Retina (tissue), 1 donor: ENCODE results near the gene RFX2.

Experiments
- DNase-seq: peaks from one replicate; pipeline ENCODE4 v3.0.0-alpha.2; 2016

The RFX2 gene

GRCh38 chr19:6058518-6059201 lies 51.6 kb downstream of the RFX2 start:
- DNase-seq, result no peak

DNA sequence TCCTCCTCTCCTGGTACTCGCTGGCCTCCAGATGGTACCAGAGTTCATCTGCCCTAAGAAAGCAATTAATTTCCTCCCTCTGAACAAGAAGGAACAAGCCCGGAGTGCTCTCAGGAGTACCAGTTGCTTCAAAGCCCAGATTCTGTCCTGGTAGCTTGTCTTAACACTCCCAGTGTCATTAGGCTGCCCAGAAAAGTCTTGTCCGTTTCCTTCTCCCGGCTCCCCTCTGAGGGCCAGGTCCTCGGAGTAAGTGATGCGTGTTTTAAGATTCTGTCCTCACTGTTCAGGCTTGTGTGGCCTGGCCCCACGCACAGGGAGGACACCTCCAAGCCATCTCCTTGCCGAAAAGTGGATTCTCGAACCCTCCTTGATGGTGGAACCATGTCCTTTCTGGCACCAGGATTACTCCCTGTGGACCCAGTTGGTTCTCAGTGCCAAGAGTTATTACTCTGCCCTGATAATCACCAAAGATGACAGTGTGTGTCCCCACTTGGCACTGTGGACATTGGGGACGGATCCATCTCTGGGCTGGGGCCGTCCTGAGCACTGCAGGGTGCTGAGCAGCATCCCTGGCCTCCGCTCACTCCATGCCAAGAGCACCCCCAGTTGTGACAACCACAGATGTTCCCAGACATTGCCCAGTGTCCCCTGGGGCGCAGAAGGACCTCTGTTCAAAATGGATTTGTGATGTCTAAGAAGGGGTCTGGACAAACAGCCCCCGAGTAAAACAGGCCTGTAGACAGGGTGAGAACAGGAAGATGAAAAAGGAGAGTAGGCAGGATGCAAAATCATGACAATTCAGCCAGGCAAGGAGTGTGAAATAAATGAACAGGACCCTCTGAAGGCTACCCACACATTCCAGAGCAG lies 52.4 kb downstream of the RFX2 start:
- DNase-seq, result no peak

DNA sequence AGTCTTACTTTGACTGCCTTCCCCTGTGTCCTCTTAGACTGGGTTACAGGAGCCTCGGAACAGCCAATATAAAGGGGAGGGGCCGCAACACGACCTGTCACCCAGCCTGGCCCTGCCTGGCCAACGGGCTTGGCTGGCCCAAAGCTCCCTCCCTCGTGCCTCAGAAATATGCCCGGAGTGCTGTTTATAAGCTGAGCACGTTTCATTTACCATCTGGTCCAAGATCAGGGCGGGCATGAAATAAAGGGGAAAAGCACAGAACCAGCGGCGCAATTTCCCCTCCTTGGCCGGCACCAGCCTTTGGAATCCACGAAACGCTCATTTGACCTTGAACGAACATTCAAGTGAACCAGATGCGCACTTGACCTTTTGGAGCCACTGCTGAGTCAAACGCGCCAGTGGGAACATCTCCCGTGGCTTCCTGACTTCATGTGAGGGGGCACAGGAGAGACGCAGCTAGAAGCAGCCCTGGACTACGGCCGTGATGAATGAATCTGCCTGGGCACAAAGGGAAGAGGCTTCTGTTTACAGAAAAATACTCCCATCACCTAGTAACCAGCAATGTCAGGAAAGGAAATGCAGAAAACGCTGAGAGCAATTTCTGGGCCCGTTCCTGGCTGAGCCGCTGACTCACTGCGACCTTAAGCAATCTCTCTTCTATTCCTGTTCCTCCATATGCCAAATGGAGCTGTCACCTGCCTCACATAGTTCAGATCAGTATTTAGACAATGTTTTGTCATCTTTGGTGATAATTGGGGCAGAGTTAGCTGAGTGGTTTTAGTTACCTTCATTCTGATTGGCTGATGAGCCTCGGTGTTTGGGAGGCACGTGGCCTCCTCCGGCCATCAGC lies 53.3 kb downstream of the RFX2 start:
- DNase-seq, result peak; percentile 55

- DNase-seq, result no peak
Measured at GRCh38 chr19:6056282-6056741, 54.0 kb downstream of the RFX2 start.

DNA sequence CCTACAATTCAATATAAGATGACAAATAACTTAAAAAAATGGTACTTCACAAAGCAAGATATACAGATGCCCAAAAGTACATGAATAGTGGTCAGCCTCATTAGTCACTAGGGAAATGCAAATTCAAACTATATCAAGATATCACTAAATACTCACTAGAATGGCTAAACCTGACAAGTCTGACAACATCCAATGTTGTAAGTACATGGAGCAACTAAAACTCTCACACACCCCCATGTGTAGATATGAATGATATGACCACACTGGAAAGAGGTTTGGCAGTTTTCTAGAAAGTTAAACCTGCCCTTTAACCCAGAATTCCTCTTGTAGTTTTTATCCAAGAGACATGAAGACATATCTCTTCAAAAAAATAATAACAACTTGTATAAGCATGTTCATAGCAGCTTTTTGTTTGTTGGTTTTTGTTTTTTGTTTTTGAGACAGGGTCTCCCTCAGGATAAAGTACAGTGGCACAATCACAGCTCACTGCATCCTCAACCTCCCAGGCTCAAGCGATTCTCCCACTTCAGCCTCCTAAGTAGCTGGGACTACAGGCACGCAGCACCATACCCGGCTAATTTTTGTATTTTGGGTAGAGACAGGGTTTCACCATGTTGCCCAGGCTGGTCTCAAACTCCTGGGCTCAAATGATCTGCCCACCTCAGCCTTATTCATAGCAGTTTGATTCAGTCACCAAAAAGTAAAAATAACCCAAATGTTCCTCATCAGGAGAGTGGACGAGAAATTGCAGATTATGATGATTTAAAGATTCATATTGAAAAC lies 55.1 kb downstream of the RFX2 start:
- no peak for DNase-seq

GRCh38 chr19:6048793-6049405 lies 61.4 kb downstream of the RFX2 start:
- peak; percentile 84 for DNase-seq

- DNase-seq, result no peak
Measured at GRCh38 chr19:6048348-6048747, 62.0 kb downstream of the RFX2 start.

GRCh38 chr19:6047741-6048251 lies 62.5 kb downstream of the RFX2 start:
- DNase-seq, result no peak

DNA sequence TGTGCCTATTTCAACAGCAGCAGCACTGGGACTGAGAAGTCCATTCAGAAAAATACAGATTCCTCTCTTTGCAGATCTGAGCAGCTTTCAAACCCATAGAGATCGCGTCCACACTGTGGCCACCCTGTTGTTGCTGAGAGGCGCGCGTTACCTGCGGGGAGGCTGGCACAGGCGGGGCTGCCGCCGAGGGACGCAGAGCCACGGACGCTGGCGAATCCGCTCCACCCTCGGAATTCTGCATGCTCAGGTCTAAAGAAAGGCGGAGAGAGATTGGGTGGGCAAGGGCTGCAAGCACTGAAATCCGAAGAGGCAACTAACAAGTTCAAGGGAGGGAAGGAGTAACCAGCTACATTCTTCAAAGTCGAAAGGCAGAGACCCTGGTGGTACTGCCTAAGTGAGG lies 63.0 kb downstream of the RFX2 start:
- no peak for DNase-seq

DNA sequence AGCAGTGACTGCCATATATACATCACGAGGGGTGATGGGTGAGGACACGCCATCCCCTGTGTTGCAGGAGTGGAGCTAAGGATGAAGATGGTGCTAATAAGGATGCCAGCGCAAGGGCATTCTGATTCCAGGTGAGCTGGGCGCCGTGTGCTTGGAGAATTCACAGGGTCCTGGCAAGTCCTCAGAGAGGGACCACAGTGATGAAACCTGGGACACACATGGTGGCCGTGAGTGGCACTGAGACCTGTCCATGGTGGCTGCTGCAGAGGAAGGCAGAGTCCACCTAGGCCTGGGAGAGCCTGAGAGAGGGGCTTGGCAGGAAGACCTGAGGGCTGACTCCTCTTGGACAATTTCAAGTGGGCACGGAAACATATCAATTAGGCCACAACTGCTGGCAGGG lies 65.2 kb downstream of the RFX2 start:
- no peak for DNase-seq

GRCh38 chr19:6044056-6044805 lies 66.1 kb downstream of the RFX2 start:
- no peak for DNase-seq

- no peak for DNase-seq
Measured at GRCh38 chr19:6042776-6043726, 67.2 kb downstream of the RFX2 start.

GRCh38 chr19:6041991-6042481 lies 68.3 kb downstream of the RFX2 start:
- DNase-seq, result no peak

DNA sequence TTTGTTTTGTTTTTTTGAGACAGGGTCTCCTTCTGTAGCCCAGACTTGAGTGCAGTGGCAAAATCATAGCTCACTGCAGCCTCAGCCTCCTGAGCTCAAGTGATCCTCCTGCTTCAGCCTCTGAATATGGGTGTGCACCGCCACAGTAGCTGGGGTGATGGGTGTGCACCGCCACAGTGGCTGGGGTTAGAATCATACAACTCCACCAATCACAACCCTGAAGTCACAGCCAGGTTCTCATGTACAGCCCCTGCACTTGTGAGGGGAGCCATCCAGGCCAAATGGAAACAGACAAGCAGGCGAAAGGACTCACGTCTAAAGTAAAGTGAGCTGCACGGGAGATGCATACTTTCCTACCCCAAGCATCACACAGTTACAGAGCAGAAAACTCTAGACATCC lies 69.2 kb downstream of the RFX2 start:
- DNase-seq, result no peak

DNA sequence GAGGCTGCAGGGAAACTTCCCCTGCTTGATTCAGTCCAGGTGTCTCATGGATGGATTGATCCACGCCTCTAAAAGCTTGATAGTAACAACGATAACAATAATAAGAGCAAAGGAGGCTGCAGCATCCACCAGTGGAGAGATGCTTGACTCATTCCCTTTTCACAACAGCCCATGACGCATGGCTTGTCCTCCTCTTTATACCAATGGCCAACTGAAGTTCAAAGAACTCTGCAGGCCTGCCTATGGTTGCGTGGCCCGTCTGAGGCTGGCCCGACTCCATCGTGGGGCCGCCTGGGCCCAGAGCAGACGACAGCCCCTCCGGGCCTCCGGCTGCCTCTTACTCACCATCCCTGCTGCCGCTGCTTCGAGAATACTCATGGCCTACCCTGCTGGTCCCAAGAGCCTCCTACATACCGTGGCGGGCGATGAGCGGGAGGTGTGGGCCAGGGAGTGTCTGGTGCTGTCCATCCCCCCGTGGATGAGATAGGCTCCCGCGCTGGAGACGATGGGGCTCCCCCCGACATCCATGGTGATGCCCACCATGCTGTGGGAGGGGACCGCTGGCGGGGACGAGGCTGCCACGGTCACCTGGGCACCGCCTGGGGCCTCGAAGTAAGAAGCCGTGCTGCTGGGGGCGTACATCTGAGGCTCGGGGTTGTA lies 70.6 kb downstream of the RFX2 start:
- no peak for DNase-seq

GRCh38 chr19:6038634-6039405 lies 71.5 kb downstream of the RFX2 start:
- DNase-seq, result no peak

- no peak for DNase-seq
Measured at GRCh38 chr19:6035026-6035425, 75.3 kb downstream of the RFX2 start.

- no peak for DNase-seq
Measured at GRCh38 chr19:6034512-6034911, 75.8 kb downstream of the RFX2 start.
